GM11168 (cell line): ENCODE measurements around the gene WRAP53.
"Not testable (repeated sequence)": the region's sequence is repeated elsewhere in the genome, so short reads cannot be mapped to it uniquely, and the experiment has no call there.

Source experiments
- in situ Hi-C: fragments of 300-500 bp; cut with MboI; formaldehyde crosslinking; loops from one replicate; pipeline ENCODE4 v1.12.0; 2022; ENCODE audit warnings: low sequenced_read_pairs; ENCODE audit not compliant: unreplicated experiment

WRAP53 gene

GRCh38 chr17:7687908-7688807 lies at the start of gene WRAP53:
Gene WRAP53 (plus strand): TSS chr17:7688477. CDS start chr17:7688649, 172 bp downstream.
- in situ Hi-C loops = no loop called here

GRCh38 chr17:7640783-7641182 lies 47.5 kb upstream of the WRAP53 start:
- in situ Hi-C loops = no loop called here

- in situ Hi-C loops = not testable (repeated sequence)
Observed at GRCh38 chr17:7641635-7642034, 46.6 kb upstream of the WRAP53 start.

GRCh38 chr17:7644775-7645174 lies 43.5 kb upstream of the WRAP53 start:
- in situ Hi-C loops = no loop called here

- in situ Hi-C loops = no loop called here
Observed at GRCh38 chr17:7646457-7646856, 41.8 kb upstream of the WRAP53 start.

GRCh38 chr17:7647018-7647417 lies 41.3 kb upstream of the WRAP53 start:
- in situ Hi-C loops = no loop called here

- in situ Hi-C loops = no loop called here
Observed at GRCh38 chr17:7650509-7651096, 37.7 kb upstream of the WRAP53 start, which contains the start of gene ATP1B2. Gene ATP1B2 (plus strand): TSS chr17:7650926. CDS start chr17:7651519, 593 bp downstream.

- in situ Hi-C loops = no loop called here
Observed at GRCh38 chr17:7651097-7651664, 37.1 kb upstream of the WRAP53 start.

GRCh38 chr17:7651665-7652387 lies 36.5 kb upstream of the WRAP53 start:
- in situ Hi-C loops = no loop called here

- in situ Hi-C loops = no loop called here
Observed at GRCh38 chr17:7652388-7653356, 35.6 kb upstream of the WRAP53 start.

- in situ Hi-C loops = no loop called here
Observed at GRCh38 chr17:7654832-7655540, 33.3 kb upstream of the WRAP53 start.

GRCh38 chr17:7655541-7655840 lies 32.8 kb upstream of the WRAP53 start:
- in situ Hi-C loops = no loop called here

GRCh38 chr17:7656958-7657609 lies 31.2 kb upstream of the WRAP53 start:
- in situ Hi-C loops = no loop called here

GRCh38 chr17:7667656-7668406 lies 20.4 kb upstream of the WRAP53 start:
- in situ Hi-C loops = no loop called here

GRCh38 chr17:7668482-7668881 lies 19.8 kb upstream of the WRAP53 start:
- in situ Hi-C loops = no loop called here

- in situ Hi-C loops = no loop called here
Observed at GRCh38 chr17:7673239-7673638, 15.0 kb upstream of the WRAP53 start.

- in situ Hi-C loops = no loop called here
Observed at GRCh38 chr17:7674934-7675333, 13.3 kb upstream of the WRAP53 start.

GRCh38 chr17:7676533-7676932 lies 11.7 kb upstream of the WRAP53 start:
- in situ Hi-C loops = no loop called here
